K562 (cell line): ENCODE data around the gene FRRS1L. TPM values are rescaled to one million over a fixed set of nuclear protein-coding genes. Genes with fewer than 3 reads are reported as not detected.

ENCODE experiments used
- ATAC-seq: fragments of 200-7000 bp; cut with Tn5 transposase; 3 replicates; pipeline ENCODE4 v1.9.1; 2020; ENCODE audit warnings: moderate library complexity
- BruUV-seq: library from RNA; stranded (reverse); fragments of 400-500 nt; replicated peaks from 2 replicates; lab custom pipeline; 2021; lab: Mats Ljungman, UMichigan
- CTCF ChIA-PET: fragments of 300-600 bp; formaldehyde crosslinking; extraction: SDS; loops from one replicate; lab custom pipeline; 2021; ENCODE audit warnings: low intra/inter-chr PET ratio; lab: Yijun Ruan, JAX
- POLR2A ChIA-PET: fragments of 300-600, 350-650 bp; sonication (Branson Sonifier 250); formaldehyde crosslinking; extraction: SDS; loops from one replicate; lab custom pipeline; 2021; ENCODE audit warnings: antibody characterized with exemption, inconsistent platforms; lab: Yijun Ruan, JAX
- DNase-seq, 4 experiments: peaks; one replicate each; pipeline versions ENCODE4 v3.0.0 to v3.0.0-alpha.2; 2011 to 2018; ENCODE audit warnings: low spot score in 3 of 4, mixed read lengths in 3 of 4; ENCODE audit errors: extremely low read depth in 1 of 4
- FAIRE-seq: peaks from 2 replicates; lab custom pipeline; 2011; peaks lifted over from hg19 to GRCh38; lab: Jason Lieb, UNC
- H2AFZ ChIP-seq: 2 replicates; pipeline ENCODE4 v1.6.0; 2011; ENCODE audit warnings: low read depth, low read length, control low read depth, inconsistent platforms
- H3K27ac ChIP-seq: fragments of 200-600 bp; 3 replicates; pipeline ENCODE4 v1.8.0; 2011; ENCODE audit warnings: low read depth, mild to moderate bottlenecking, control low read depth, inconsistent platforms, low read length, moderate library complexity, mixed read lengths; ENCODE audit errors: extremely low read depth
- H3K27me3 ChIP-seq, 2 experiments: fragments of 300-600 bp in 1 of 2; 2 replicates in 1 of 2; 3 replicates in 1 of 2; pipeline versions ENCODE4 v1.6.0 to v1.8.0; 2011; ENCODE audit warnings: inconsistent platforms in 2 of 2, low read length in 2 of 2, mild to moderate bottlenecking in 1 of 2, mixed read lengths in 1 of 2, moderate library complexity in 1 of 2; ENCODE audit not compliant: control insufficient read depth in 2 of 2, insufficient read depth in 2 of 2
- H3K36me3 ChIP-seq: fragments of 300-600 bp; 3 replicates; pipeline ENCODE4 v1.8.0; 2011; ENCODE audit warnings: mild to moderate bottlenecking, low read length, inconsistent platforms; ENCODE audit not compliant: control insufficient read depth, insufficient read depth
- H3K4me1 ChIP-seq, 2 experiments: fragments of 200-600 bp in 1 of 2; replicated peaks in 1 of 2; 2 replicates in 1 of 2; 3 replicates in 1 of 2; pipeline versions ENCODE4 v1.5.1 to v1.8.0; 2011; ENCODE audit warnings: inconsistent platforms in 2 of 2, low read length in 2 of 2, mild to moderate bottlenecking in 1 of 2, mixed read lengths in 1 of 2, moderate library complexity in 1 of 2; ENCODE audit not compliant: control insufficient read depth in 2 of 2, insufficient read depth in 2 of 2
- H3K4me2 ChIP-seq: 2 replicates; pipeline ENCODE4 v1.6.1; 2011; ENCODE audit warnings: low read length, control low read depth, inconsistent platforms, mixed read lengths; ENCODE audit not compliant: insufficient read depth
- H3K4me3 ChIP-seq: fragments of 200-600 bp; sonication (generic), shearing (Covaris generic); 2 replicates; pipeline ENCODE4 v1.5.1; 2016; ENCODE audit warnings: control low read depth, inconsistent platforms
- H3K79me2 ChIP-seq: fragments of 200-600 bp; 3 replicates; pipeline ENCODE4 v1.8.0; 2011; ENCODE audit warnings: low read length, inconsistent platforms; ENCODE audit not compliant: control insufficient read depth, insufficient read depth
- H3K9ac ChIP-seq, 2 experiments: 2 replicates each; pipeline versions ENCODE4 v1.6.0 to v1.6.1; 2011; ENCODE audit warnings: low read depth in 2 of 2, low read length in 2 of 2, control low read depth in 1 of 2, inconsistent platforms in 1 of 2, mild to moderate bottlenecking in 1 of 2, mixed read lengths in 1 of 2; ENCODE audit not compliant: insufficient read depth in 1 of 2
- H3K9me1 ChIP-seq: one replicate; pipeline ENCODE4 v1.6.0; 2011; ENCODE audit warnings: inconsistent platforms, mild to moderate bottlenecking, low read length, moderate library complexity; ENCODE audit not compliant: control insufficient read depth, insufficient read depth
- H3K9me3 ChIP-seq: replicated peaks from 2 replicates; pipeline ENCODE4 v1.5.1; 2011; ENCODE audit warnings: low read depth, low read length, inconsistent platforms; ENCODE audit not compliant: control insufficient read depth, insufficient read depth
- H4K20me1 ChIP-seq: replicated peaks from 2 replicates; pipeline ENCODE4 v1.6.1; 2011; ENCODE audit warnings: low read length, inconsistent platforms, mixed read lengths; ENCODE audit not compliant: control insufficient read depth, insufficient read depth
- HNRNPL ChIP-seq: fragments of 200-400 bp; formaldehyde crosslinking; IDR thresholded peaks from 2 replicates; pipeline ENCODE4 v1.6.1; 2017; ENCODE audit warnings: low read depth, mild to moderate bottlenecking, low read length
- HOMEZ ChIP-seq: fragments of 250-450 bp; sonication (Bioruptor Pico); IDR thresholded peaks from 2 replicates; pipeline ENCODE4 v1.4.0; 2020; ENCODE audit warnings: mild to moderate bottlenecking, moderate library complexity
- TEAD1 ChIP-seq, 2 experiments: fragments of 450-650 bp in 1 of 2; sonication (generic) in 1 of 2; formaldehyde crosslinking; IDR thresholded peaks; 2 replicates each; pipeline versions ENCODE4 v1.4.0 to v1.8.0; 2020 to 2022; ENCODE audit warnings: mild to moderate bottlenecking in 2 of 2, missing genetic modification reagents in 1 of 2
- XRCC3 ChIP-seq: fragments of 450-650 bp; IDR thresholded peaks from 2 replicates; pipeline ENCODE4 v1.6.1; 2017; ENCODE audit warnings: mild to moderate bottlenecking, moderate library complexity
- YY1 ChIP-seq, 3 experiments: IDR thresholded peaks; 2 replicates each; pipeline ENCODE4 v1.6.1; 2011; ENCODE audit warnings: low read length in 2 of 3, mild to moderate bottlenecking in 2 of 3, moderate library complexity in 2 of 3, borderline replicate concordance in 1 of 3, control low read depth in 1 of 3, low read depth in 1 of 3; ENCODE audit not compliant: insufficient read depth in 3 of 3, insufficient replicate concordance in 2 of 3, control insufficient read depth in 1 of 3, insufficient read length in 1 of 3; ENCODE audit errors: extremely low read depth in 1 of 3
- WGBS: fragments of 100-300 bp; shearing (Covaris generic); methylation state at CpG from one replicate; pipeline ENCODE4 v1.1.6; 2016; ENCODE audit warnings: low coverage, mixed read lengths; ENCODE audit not compliant: insufficient coverage; ENCODE audit errors: missing lambda C conversion rate; 5-methylcytosine and 5-hydroxymethylcytosine counted together
- in situ Hi-C: fragments of 300-500 bp; cut with MboI; formaldehyde crosslinking; loops from 4 replicates; pipeline ENCODE4 v1.15.0; 2018; ENCODE audit warnings: inconsistent platforms, mixed read lengths
- intact Hi-C: fragments of 100-400 bp; cut with micrococcal nuclease; formaldehyde crosslinking; loops from 2 replicates; pipeline ENCODE4 v1.14.2; 2022
- polyA plus RNA-seq, 8 experiments: library from polyadenylated mRNA; depleted of rRNA in 4 of 8; stranded (reverse) in 5 of 8; unstranded in 3 of 8; fragments of >200 nt; fragmentation: Nextera tagmentation in 2 of 8; fragmentation: Illumina TruSeq in 1 of 8; extraction: Ambion mirVana in 2 of 8; extraction: Trizol in 1 of 8; gene quantifications; 2 replicates each; pipeline versions ENCODE4 v1.2.1 to v1.2.3, GENCODE V29; 2011 to 2014; ENCODE audit warnings: inconsistent platforms in 1 of 8, missing spikeins in 1 of 8
- total RNA-seq, 7 experiments: library from RNA; depleted of rRNA in 6 of 7; stranded (reverse); fragments of >200 nt in 6 of 7; fragmentation: Illumina TruSeq in 2 of 7; extraction: Trizol in 2 of 7; gene quantifications; 2 replicates each; pipeline versions ENCODE4 v1.2.1 to v1.2.3, GENCODE V29; 2011 to 2021; ENCODE audit warnings: low replicate concordance in 1 of 7

FRRS1L gene
- total and polyA plus RNA-seq, 9 of the 15 experiments (the other 6 are each of a cell fraction or from before 2014, with no cell fraction given) = under 0.01 to 0.04 (median 0.03) TPM; not detected in 5

- no peak for TF ChIP-seq HOMEZ (CRISPR knock-in tag)
- TF ChIP-seq, all 486 proteins: peak for 4
Measured at GRCh38 chr9:109176963-109177362, 9.9 kb upstream of the FRRS1L start (continued).

GRCh38 chr9:109176386-109176785 lies 9.3 kb upstream of the FRRS1L start:
- no peak overlapping the region for H3K4me2 ChIP-seq
- in situ Hi-C loops = no loop called here
- no TSS peak for BruUV-seq
- H2AFZ ChIP-seq = peak overlapping the region; percentile 9; the same call in 1 of the 2 replicates
- no peaks in the 10 kb centered on the region for H3K36me3 ChIP-seq
- H4K20me1 ChIP-seq = no peaks in the 10 kb centered on the region
- intact Hi-C loops = no loop called here
- no peak overlapping the region for H3K27ac ChIP-seq
- H3K9me1 ChIP-seq = no peaks in the 10 kb centered on the region
- H3K27me3 ChIP-seq = no peaks in the 10 kb centered on the region
- no peak for FAIRE-seq
- DNase-seq = no peak
- H3K79me2 ChIP-seq = no peaks in the 10 kb centered on the region
- no peak for ATAC-seq
- peaks cover 0 to 9% of the 10 kb centered on the region in 2 experiments; a peak in 1 of 5 replicates for H3K4me1 ChIP-seq
- POLR2A ChIA-PET = no interaction called here
- 59% methylated on average over 8 of the region's 8 CpGs for WGBS
- CTCF ChIA-PET = no interaction called here
- no peak overlapping the region for H3K4me3 ChIP-seq
- no peaks in the 10 kb centered on the region for H3K9me3 ChIP-seq
- H3K9ac ChIP-seq = no peak overlapping the region; a peak in 1 of 4 replicates
- TF ChIP-seq YY1 (IDR thresholded peaks at IDR 0.05; ENCODE audit: borderline replicate concordance in 1 of 3, control insufficient read depth in 1 of 3, extremely low read depth in 1 of 3, insufficient read depth in 3 of 3, insufficient read length in 1 of 3, insufficient replicate concordance in 2 of 3, low read depth in 1 of 3, low read length in 2 of 3) (no peak), HNRNPL (no peak), TEAD1 (CRISPR knock-in tag; IDR thresholded peaks at IDR 0.05) (no peak), XRCC3 (no peak)
